AG04450 (cell line): ENCODE data around the gene VEPH1. TPM values are rescaled to one million over a fixed set of nuclear protein-coding genes. Genes with fewer than 3 reads are reported as not detected.

ENCODE experiments used
- CTCF ChIA-PET: fragments of 300-600, 350-600 bp; formaldehyde crosslinking; extraction: SDS; loops from one replicate; lab custom pipeline; 2022; ENCODE audit warnings: antibody characterized with exemption, inconsistent platforms; lab: Charles Lee
- POLR2A ChIA-PET: fragments of 350-600 bp; formaldehyde crosslinking; extraction: SDS; loops from one replicate; lab custom pipeline; 2021; ENCODE audit warnings: antibody characterized with exemption, inconsistent platforms; lab: Yijun Ruan, JAX
- DNase-seq: peaks from one replicate; pipeline ENCODE4 v3.0.0-alpha.2; 2011; ENCODE audit warnings: low read depth, low spot score
- H3K27ac ChIP-seq: one replicate; pipeline ENCODE4 v1.5.1; 2012; ENCODE audit warnings: low read depth, low read length, control low read depth
- H3K27me3 ChIP-seq: one replicate; pipeline ENCODE4 v1.6.0; 2012; ENCODE audit warnings: low read length; ENCODE audit not compliant: control insufficient read depth, insufficient read depth
- H3K4me3 ChIP-seq: 2 replicates; pipeline ENCODE4 v1.5.1; 2011; ENCODE audit warnings: mild to moderate bottlenecking, low read depth, low read length, control low read depth
- H3K9me3 ChIP-seq: 2 replicates; pipeline ENCODE4 v1.5.1; 2012; ENCODE audit warnings: low read length; ENCODE audit not compliant: control insufficient read depth, insufficient read depth
- polyA minus RNA-seq: library from RNA; depleted of rRNA, polyadenylated mRNA; stranded (reverse); fragments of >200 nt; gene quantifications from 2 replicates; pipeline ENCODE4 v1.2.3, GENCODE V29; 2011; rRNA and poly(A)+ RNA removed
- polyA plus RNA-seq: library from polyadenylated mRNA; depleted of rRNA; stranded (reverse); fragments of >200 nt; gene quantifications from 2 replicates; pipeline ENCODE4 v1.2.3, GENCODE V29; 2011; rRNA removed
- TF ChIP-seq, protein P1 (sequence below): IDR thresholded peaks from 2 replicates; pipeline ENCODE4 v1.5.1; 2011; ENCODE audit warnings: low read depth, low read length, control low read depth, inconsistent platforms

Gene VEPH1
- polyA plus RNA-seq (27.3 and 36.4 TPM in 2 replicates), polyA minus RNA-seq (28.2 and 39.8 TPM in 2 replicates)

GRCh38 chr3:157502916-157503595 is at the start of gene VEPH1:
TSS of gene VEPH1 (minus strand) at chr3:157503416. CDS start at chr3:157495349, 8,067 bp downstream.
- ChIA-PET CTCF (interaction anchor here (0.8 to 1.4 kb wide), 3 partner anchors 10 to 70 kb away, joined by 3 to 7 read pairs (median 5); no protein-coding TSS in a partner anchor), POLR2A (no interaction called here)
- no peaks in the 10 kb centered on the region for H3K27me3 ChIP-seq
- DNase-seq: peak; percentile 26
- TF ChIP-seq, protein P1, sequence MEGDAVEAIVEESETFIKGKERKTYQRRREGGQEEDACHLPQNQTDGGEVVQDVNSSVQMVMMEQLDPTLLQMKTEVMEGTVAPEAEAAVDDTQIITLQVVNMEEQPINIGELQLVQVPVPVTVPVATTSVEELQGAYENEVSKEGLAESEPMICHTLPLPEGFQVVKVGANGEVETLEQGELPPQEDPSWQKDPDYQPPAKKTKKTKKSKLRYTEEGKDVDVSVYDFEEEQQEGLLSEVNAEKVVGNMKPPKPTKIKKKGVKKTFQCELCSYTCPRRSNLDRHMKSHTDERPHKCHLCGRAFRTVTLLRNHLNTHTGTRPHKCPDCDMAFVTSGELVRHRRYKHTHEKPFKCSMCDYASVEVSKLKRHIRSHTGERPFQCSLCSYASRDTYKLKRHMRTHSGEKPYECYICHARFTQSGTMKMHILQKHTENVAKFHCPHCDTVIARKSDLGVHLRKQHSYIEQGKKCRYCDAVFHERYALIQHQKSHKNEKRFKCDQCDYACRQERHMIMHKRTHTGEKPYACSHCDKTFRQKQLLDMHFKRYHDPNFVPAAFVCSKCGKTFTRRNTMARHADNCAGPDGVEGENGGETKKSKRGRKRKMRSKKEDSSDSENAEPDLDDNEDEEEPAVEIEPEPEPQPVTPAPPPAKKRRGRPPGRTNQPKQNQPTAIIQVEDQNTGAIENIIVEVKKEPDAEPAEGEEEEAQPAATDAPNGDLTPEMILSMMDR: no peak
- H3K9me3 ChIP-seq: no peaks in the 10 kb centered on the region
- no peak within 1 kb of the TSS for H3K27ac ChIP-seq
- no peak within 1 kb of the TSS for H3K4me3 ChIP-seq

GRCh38 chr3:157551961-157552360 is 48.7 kb upstream of the VEPH1 start:
- no peaks in the 10 kb centered on the region for H3K27me3 ChIP-seq
- H3K9me3 ChIP-seq: no peaks in the 10 kb centered on the region
- no peak overlapping the region for H3K27ac ChIP-seq
- ChIA-PET POLR2A (no interaction called here), CTCF (interaction anchor here (2.3 to 2.7 kb wide), 2 partner anchors 20 to 21 kb away, joined by 10 to 14 read pairs; no protein-coding TSS in a partner anchor)
- no peak overlapping the region for H3K4me3 ChIP-seq
- no peak for DNase-seq
- TF ChIP-seq, protein P1: no peak

DNA sequence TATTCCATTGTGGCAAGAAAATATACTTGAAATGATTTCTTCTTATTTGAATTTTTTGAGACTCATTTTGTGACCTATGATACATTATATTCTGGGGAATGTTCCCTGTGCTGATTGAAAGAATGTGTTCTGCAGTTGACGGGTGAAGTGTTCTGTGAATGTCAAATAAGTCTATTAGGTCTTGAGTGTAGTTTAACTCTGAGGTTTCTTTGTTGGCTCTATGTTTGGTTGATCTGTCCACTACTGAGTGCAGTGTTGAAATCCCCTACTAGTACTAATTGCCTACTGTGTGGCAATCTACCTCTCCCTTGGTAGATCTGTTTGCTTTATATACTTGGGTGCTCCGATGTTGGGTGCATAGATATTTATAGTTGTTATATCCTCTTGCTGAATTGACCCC is 46.3 kb upstream of the VEPH1 start:
- TF ChIP-seq, protein P1: no peak
- ChIA-PET CTCF (no interaction called here), POLR2A (no interaction called here)
- no peaks in the 10 kb centered on the region for H3K9me3 ChIP-seq
- H3K27me3 ChIP-seq: no peaks in the 10 kb centered on the region
- no peak overlapping the region for H3K4me3 ChIP-seq
- no peak overlapping the region for H3K27ac ChIP-seq
- DNase-seq: no peak

- ChIA-PET POLR2A (interaction anchor here (0.6 to 0.7 kb wide), 2 partner anchors 305 to 501 kb away, joined by 3 to 5 read pairs; no protein-coding TSS in a partner anchor), CTCF (interaction anchor here (1.1 to 5.9 kb wide), 4 partner anchors 12 to 61 kb away, joined by 4 to 60 read pairs (median 12); no protein-coding TSS in a partner anchor)
- Histone ChIP-seq H3K9me3 (peaks cover 8% of the 10 kb centered on the region), H3K27me3 (no peaks in the 10 kb centered on the region), H3K4me3 (no peak overlapping the region), H3K27ac (peak overlapping the region; percentile 69)
- TF ChIP-seq, protein P1: no peak
- DNase-seq: no peak
These were observed 41.4 kb upstream of the VEPH1 start for GRCh38 chr3:157544501-157545130.
